Suprapubic skin (tissue), 4 donors: ENCODE results near the gene SHC4. TPM values are rescaled to one million over a fixed set of nuclear protein-coding genes. Genes with fewer than 3 reads are reported as not detected.
"Not testable (repeated sequence)": the region's sequence is repeated elsewhere in the genome, so short reads cannot be mapped to it uniquely, and the experiment has no call there.

Experiments used
- DNase-seq, 2 donors: peaks; one replicate each; pipeline ENCODE4 v3.0.0-alpha.2; 2019; ENCODE audit warnings: low spot score in 2 of 2
- H3K27ac ChIP-seq: fragments of 200-600 bp; sonication (generic); one replicate; pipeline ENCODE4 v1.5.1; 2019
- H3K27me3 ChIP-seq: fragments of 200-600 bp; sonication (generic); one replicate; pipeline ENCODE4 v1.5.1; 2019
- H3K36me3 ChIP-seq: fragments of 200-600 bp; sonication (generic); one replicate; pipeline ENCODE4 v1.5.1; 2019
- H3K4me1 ChIP-seq: fragments of 200-600 bp; sonication (generic); one replicate; pipeline ENCODE4 v1.5.1; 2019
- H3K4me3 ChIP-seq: fragments of 200-600 bp; sonication (generic); one replicate; pipeline ENCODE4 v1.5.1; 2019; ENCODE audit warnings: mild to moderate bottlenecking
- H3K9me3 ChIP-seq: fragments of 200-600 bp; sonication (generic); one replicate; pipeline ENCODE4 v1.5.1; 2019
- EP300 ChIP-seq: sonication (generic); formaldehyde crosslinking; IDR thresholded peaks from one replicate; pipeline ENCODE4 v1.6.1; 2017; ENCODE audit warnings: antibody characterized with exemption
- POLR2A ChIP-seq, 2 donors: fragments of 450-650 bp; IDR thresholded peaks; one replicate each; pipeline ENCODE4 v1.6.1; 2017; ENCODE audit warnings: antibody characterized with exemption in 2 of 2, mild to moderate bottlenecking in 2 of 2, moderate library complexity in 2 of 2
- POLR2AphosphoS5 ChIP-seq, 3 donors: sonication (generic); formaldehyde crosslinking; IDR thresholded peaks; one replicate each; pipeline ENCODE4 v1.6.1; 2017; ENCODE audit warnings: antibody characterized with exemption in 3 of 3
- WGBS: methylation state at CpG from one replicate; pipeline ENCODE4 v1.1.5; 2018; 5-methylcytosine and 5-hydroxymethylcytosine counted together
- total RNA-seq, 4 donors: library from RNA; depleted of rRNA; stranded (reverse); fragments of >200 nt; gene quantifications; one replicate each; pipeline ENCODE4 v1.1.0, GENCODE V29; 2016
- TF ChIP-seq, protein P1 (sequence below), 2 donors: fragments of 200-600 bp in 1 of 2; fragments of 450-650 bp in 1 of 2; sonication (generic) in 1 of 2; IDR thresholded peaks; one replicate each; pipeline ENCODE4 v1.5.1; 2016 to 2019; ENCODE audit warnings: antibody characterized with exemption in 2 of 2, mild to moderate bottlenecking in 1 of 2, moderate library complexity in 1 of 2

The SHC4 gene
- total RNA-seq, 4 donors from 2014 or later, result 1.4 to 2.5 (median 1.6) TPM

DNA sequence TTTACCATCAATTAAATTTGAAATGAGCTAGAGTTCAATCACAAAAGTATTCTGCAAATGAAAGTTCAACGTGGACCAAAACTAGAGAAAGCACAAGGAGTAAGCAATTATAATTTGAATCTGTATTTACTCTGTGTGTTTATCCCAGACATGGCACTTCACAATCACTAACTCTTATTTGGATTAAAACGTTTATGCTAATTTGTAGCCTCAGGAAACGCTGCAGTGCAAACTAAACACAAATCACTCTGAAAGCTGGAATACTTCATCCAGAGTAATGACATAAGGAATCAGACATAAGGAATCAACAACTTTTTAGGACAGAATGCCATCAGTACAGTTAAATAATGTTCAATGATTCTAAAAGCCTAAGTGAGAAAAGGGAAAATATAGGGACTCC lies 171.3 kb downstream of the SHC4 start:
- H3K4me1 ChIP-seq, result no peaks in the 10 kb centered on the region
- no peak overlapping the region for H3K27ac ChIP-seq
- TF ChIP-seq POLR2AphosphoS5 (IDR thresholded peaks at IDR 0.05), result no peak
- TF ChIP-seq EP300, result no peak
- TF ChIP-seq, protein P1, sequence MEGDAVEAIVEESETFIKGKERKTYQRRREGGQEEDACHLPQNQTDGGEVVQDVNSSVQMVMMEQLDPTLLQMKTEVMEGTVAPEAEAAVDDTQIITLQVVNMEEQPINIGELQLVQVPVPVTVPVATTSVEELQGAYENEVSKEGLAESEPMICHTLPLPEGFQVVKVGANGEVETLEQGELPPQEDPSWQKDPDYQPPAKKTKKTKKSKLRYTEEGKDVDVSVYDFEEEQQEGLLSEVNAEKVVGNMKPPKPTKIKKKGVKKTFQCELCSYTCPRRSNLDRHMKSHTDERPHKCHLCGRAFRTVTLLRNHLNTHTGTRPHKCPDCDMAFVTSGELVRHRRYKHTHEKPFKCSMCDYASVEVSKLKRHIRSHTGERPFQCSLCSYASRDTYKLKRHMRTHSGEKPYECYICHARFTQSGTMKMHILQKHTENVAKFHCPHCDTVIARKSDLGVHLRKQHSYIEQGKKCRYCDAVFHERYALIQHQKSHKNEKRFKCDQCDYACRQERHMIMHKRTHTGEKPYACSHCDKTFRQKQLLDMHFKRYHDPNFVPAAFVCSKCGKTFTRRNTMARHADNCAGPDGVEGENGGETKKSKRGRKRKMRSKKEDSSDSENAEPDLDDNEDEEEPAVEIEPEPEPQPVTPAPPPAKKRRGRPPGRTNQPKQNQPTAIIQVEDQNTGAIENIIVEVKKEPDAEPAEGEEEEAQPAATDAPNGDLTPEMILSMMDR (IDR thresholded peaks at IDR 0.05), result no peak
- no peak for TF ChIP-seq POLR2A (IDR thresholded peaks at IDR 0.05)
- 44% methylated on average over 3 of the region's 3 CpGs for WGBS
- no peaks in the 10 kb centered on the region for H3K9me3 ChIP-seq
- DNase-seq, result no peak
- peaks cover 9% of the 10 kb centered on the region for H3K36me3 ChIP-seq
- H3K27me3 ChIP-seq, result no peaks in the 10 kb centered on the region
- no peak overlapping the region for H3K4me3 ChIP-seq

- H3K27me3 ChIP-seq, H3K27ac ChIP-seq, H3K9me3 ChIP-seq, DNase-seq, H3K4me1 ChIP-seq, H3K36me3 ChIP-seq: not testable (repeated sequence)
- WGBS, result 82% methylated on average over 12 of the region's 12 CpGs
- H3K4me3 ChIP-seq, result peak overlapping the region; percentile 10
Measured at GRCh38 chr15:48790466-48791115, 173.1 kb downstream of the SHC4 start.

GRCh38 chr15:48785712-48786111 lies 178.0 kb downstream of the SHC4 start:
- Histone ChIP-seq H3K36me3 (peaks cover 9% of the 10 kb centered on the region), H3K27ac (no peak overlapping the region), H3K27me3 (no peaks in the 10 kb centered on the region), H3K9me3 (no peaks in the 10 kb centered on the region), H3K4me1 (no peaks in the 10 kb centered on the region), H3K4me3 (no peak overlapping the region)
- no peak for TF ChIP-seq EP300
- TF ChIP-seq POLR2A (IDR thresholded peaks at IDR 0.05), result no peak
- TF ChIP-seq, protein P1 (IDR thresholded peaks at IDR 0.05), result no peak
- no peak for TF ChIP-seq POLR2AphosphoS5 (IDR thresholded peaks at IDR 0.05)
- WGBS, result 90% methylated on average over 2 of the region's 2 CpGs
- no peak for DNase-seq

DNA sequence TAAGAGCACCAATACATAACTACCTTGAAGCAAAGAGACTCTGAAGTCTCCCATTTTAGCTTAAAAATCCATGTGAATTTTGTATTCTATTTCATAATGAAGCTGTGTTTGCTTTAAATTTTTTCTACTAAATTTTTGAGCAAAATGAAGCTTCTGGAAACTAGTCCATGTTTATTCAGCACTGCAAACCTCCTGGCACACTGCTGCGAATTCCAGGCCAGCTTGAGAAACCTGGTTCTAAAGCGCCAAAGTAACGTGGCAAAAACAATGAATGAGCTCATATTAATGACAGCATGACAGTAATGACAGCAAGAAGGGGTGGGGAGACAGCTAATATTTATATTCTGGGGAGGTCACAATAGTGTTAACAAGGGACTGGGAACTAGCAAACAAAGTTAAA lies 178.5 kb downstream of the SHC4 start:
- Histone ChIP-seq H3K9me3 (no peaks in the 10 kb centered on the region), H3K4me1 (no peaks in the 10 kb centered on the region), H3K27ac (no peak overlapping the region), H3K36me3 (peaks cover 9% of the 10 kb centered on the region), H3K4me3 (no peak overlapping the region), H3K27me3 (no peaks in the 10 kb centered on the region)
- no peak for DNase-seq
- no peak for TF ChIP-seq POLR2AphosphoS5 (IDR thresholded peaks at IDR 0.05)
- TF ChIP-seq, protein P1 (IDR thresholded peaks at IDR 0.05), result no peak
- TF ChIP-seq EP300, result no peak
- no peak for TF ChIP-seq POLR2A (IDR thresholded peaks at IDR 0.05)
- 48% methylated on average over 3 of the region's 3 CpGs for WGBS

GRCh38 chr15:48784756-48785155 lies 179.0 kb downstream of the SHC4 start:
- H3K36me3 ChIP-seq, result peaks cover 9% of the 10 kb centered on the region
- no peaks in the 10 kb centered on the region for H3K9me3 ChIP-seq
- H3K27ac ChIP-seq, result no peak overlapping the region
- TF ChIP-seq POLR2A (IDR thresholded peaks at IDR 0.05) (no peak), POLR2AphosphoS5 (IDR thresholded peaks at IDR 0.05) (no peak), EP300 (no peak)
- TF ChIP-seq, protein P1 (IDR thresholded peaks at IDR 0.05), result no peak
- no peaks in the 10 kb centered on the region for H3K27me3 ChIP-seq
- no peaks in the 10 kb centered on the region for H3K4me1 ChIP-seq
- H3K4me3 ChIP-seq, result no peak overlapping the region
- WGBS, result 84% methylated on average over 2 of the region's 2 CpGs
- no peak for DNase-seq

DNA sequence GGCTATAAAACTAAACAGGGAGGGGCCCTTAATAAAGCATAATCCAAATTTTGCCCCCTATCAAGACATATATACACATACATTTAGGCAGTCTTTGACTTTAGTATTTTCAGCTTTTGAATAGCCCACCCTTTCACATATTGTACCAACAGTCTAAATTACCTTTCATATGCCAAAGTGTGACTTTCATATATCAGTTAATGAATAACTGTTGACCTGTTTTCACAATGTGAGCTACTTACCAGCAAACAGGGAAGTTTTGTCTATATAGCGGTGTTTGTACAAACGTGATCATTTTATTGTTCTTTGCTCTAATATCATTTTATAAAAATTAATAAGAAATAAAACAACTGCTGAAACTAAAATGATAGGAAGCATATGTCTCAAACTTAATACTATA lies 180.8 kb downstream of the SHC4 start:
- Histone ChIP-seq H3K4me1 (no peaks in the 10 kb centered on the region), H3K9me3 (no peaks in the 10 kb centered on the region), H3K4me3 (no peak overlapping the region), H3K36me3 (no peaks in the 10 kb centered on the region), H3K27me3 (no peaks in the 10 kb centered on the region), H3K27ac (no peak overlapping the region)
- TF ChIP-seq, protein P1 (IDR thresholded peaks at IDR 0.05), result no peak
- no peak for TF ChIP-seq POLR2AphosphoS5 (IDR thresholded peaks at IDR 0.05)
- TF ChIP-seq EP300, result no peak
- no peak for TF ChIP-seq POLR2A (IDR thresholded peaks at IDR 0.05)
- 91% methylated on average over 2 of the region's 2 CpGs for WGBS
- no peak for DNase-seq
